HCT116 (cell line): ENCODE measurements around the gene RILPL2. TPM values are rescaled to one million over a fixed set of nuclear protein-coding genes. Genes with fewer than 3 reads are reported as not detected.

Experiments
- ATAC-seq: fragments of 200-7000 bp; cut with Tn5 transposase; 2 replicates; pipeline ENCODE4 v1.9.1; 2020; ENCODE audit warnings: mild to moderate bottlenecking, moderate library complexity
- BruUV-seq: library from RNA; stranded (reverse); fragments of 400-500 nt; replicated peaks from 2 replicates; lab custom pipeline; 2021; lab: Mats Ljungman, UMichigan
- CTCF ChIA-PET: fragments of 300-600 bp; sonication (Branson Sonifier 250); formaldehyde crosslinking; loops from one replicate; lab custom pipeline; 2021; ENCODE audit warnings: antibody characterized with exemption; lab: Charles Lee
- POLR2A ChIA-PET: fragments of 300-600, 350-600 bp; sonication (Branson Sonifier 250); formaldehyde crosslinking; loops from one replicate; lab custom pipeline; 2021; ENCODE audit warnings: antibody characterized with exemption; lab: Charles Lee
- RAD21 ChIA-PET, 2 experiments: fragments of 300-600 bp; sonication (Branson Sonifier 250); formaldehyde crosslinking; loops; one replicate each; lab custom pipeline; 2023; ENCODE audit warnings: low total read pairs in 2 of 2; ENCODE audit not compliant: uncharacterized antibody in 2 of 2, unreplicated experiment in 2 of 2, low non-redundant PET in 1 of 2; lab: Charles Lee
- DNase-seq: peaks from one replicate; pipeline ENCODE4 v3.0.0-alpha.2; 2010; ENCODE audit warnings: low read depth, low spot score
- H2AFZ ChIP-seq: fragments of 200-600 bp; shearing (Covaris generic), sonication (generic); 2 replicates; pipeline ENCODE4 v1.6.1; 2017; ENCODE audit warnings: low read depth, mixed run types, mixed read lengths, antibody characterized with exemption, low read length; ENCODE audit not compliant: poor library complexity, severe bottlenecking
- H3K27ac ChIP-seq: 2 replicates; pipeline ENCODE4 v1.5.1; 2012; ENCODE audit warnings: low read depth, low read length
- H3K27me3 ChIP-seq: fragments of 200-600 bp; sonication (generic); 2 replicates; pipeline ENCODE4 v1.6.1; 2016; ENCODE audit warnings: mixed run types, low read length, mixed read lengths; ENCODE audit not compliant: insufficient read depth
- H3K36me3 ChIP-seq, 2 experiments: fragments of 200-500 bp in 1 of 2; fragments of 200-600 bp in 1 of 2; sonication (Bioruptor generic) in 1 of 2; sonication (generic) in 1 of 2; 2 replicates each; pipeline versions ENCODE4 v1.5.1 to v1.6.1; 2014 to 2016; ENCODE audit warnings: low read length in 2 of 2, inconsistent platforms in 1 of 2, mixed read lengths in 1 of 2, mixed run types in 1 of 2; ENCODE audit not compliant: insufficient read depth in 2 of 2, control insufficient read depth in 1 of 2
- H3K4me1 ChIP-seq, 2 experiments: fragments of 200-600 bp in 1 of 2; sonication (generic) in 1 of 2; 2 replicates each; pipeline versions ENCODE4 v1.5.1 to v1.6.1; 2012 to 2017; ENCODE audit warnings: low read length in 2 of 2, inconsistent platforms in 1 of 2, mild to moderate bottlenecking in 1 of 2, mixed read lengths in 1 of 2, mixed run types in 1 of 2, moderate library complexity in 1 of 2; ENCODE audit not compliant: insufficient read depth in 2 of 2, control insufficient read depth in 1 of 2
- H3K4me2 ChIP-seq: fragments of 200-600 bp; sonication (generic); 2 replicates; pipeline ENCODE4 v1.6.1; 2017; ENCODE audit warnings: mixed run types, low read length, mixed read lengths
- H3K4me3 ChIP-seq, 2 experiments: fragments of 200-600 bp in 1 of 2; sonication (generic) in 1 of 2; replicated peaks in 1 of 2; 2 replicates each; pipeline ENCODE4 v1.5.1; 2011 to 2016; ENCODE audit warnings: low read length in 2 of 2, control low read depth in 1 of 2, low read depth in 1 of 2, mild to moderate bottlenecking in 1 of 2, mixed read lengths in 1 of 2, mixed run types in 1 of 2
- H3K79me2 ChIP-seq: fragments of 200-600 bp; sonication (generic); 2 replicates; pipeline ENCODE4 v1.6.1; 2017; ENCODE audit warnings: mild to moderate bottlenecking, mixed run types, low read length, moderate library complexity, mixed read lengths; ENCODE audit not compliant: insufficient read depth
- H3K9ac ChIP-seq: fragments of 200-600 bp; sonication (generic); 2 replicates; pipeline ENCODE4 v1.6.1; 2016; ENCODE audit warnings: low read length, mixed read lengths
- H3K9me2 ChIP-seq: fragments of 200-600 bp; sonication (generic), shearing (Covaris generic); 2 replicates; pipeline ENCODE4 v1.6.1; 2017; ENCODE audit warnings: mixed run types, mild to moderate bottlenecking, moderate library complexity; ENCODE audit not compliant: insufficient read depth
- H3K9me3 ChIP-seq, 2 experiments: fragments of 200-500 bp in 1 of 2; fragments of 200-600 bp in 1 of 2; sonication (Bioruptor generic) in 1 of 2; sonication (generic) in 1 of 2; 2 replicates each; pipeline ENCODE4 v1.6.1; 2014 to 2017; ENCODE audit warnings: low read length in 2 of 2, mixed read lengths in 2 of 2, inconsistent platforms in 1 of 2, low read depth in 1 of 2, mild to moderate bottlenecking in 1 of 2, mixed run types in 1 of 2, moderate library complexity in 1 of 2; ENCODE audit not compliant: control insufficient read depth in 1 of 2, insufficient read depth in 1 of 2
- H4K20me1 ChIP-seq: fragments of 200-600 bp; sonication (generic), shearing (Covaris generic); 2 replicates; pipeline ENCODE4 v1.6.1; 2017; ENCODE audit warnings: mixed run types, mild to moderate bottlenecking, moderate library complexity; ENCODE audit not compliant: insufficient read depth
- FOSL1 ChIP-seq: IDR thresholded peaks from 2 replicates; pipeline ENCODE4 v1.6.1; 2012; ENCODE audit warnings: low read depth
- REST ChIP-seq: IDR thresholded peaks from 2 replicates; pipeline ENCODE4 v1.6.1; 2012; ENCODE audit warnings: low read depth
- SP1 ChIP-seq: IDR thresholded peaks from 2 replicates; pipeline ENCODE4 v1.6.1; 2012; ENCODE audit warnings: low read depth
- ZBTB33 ChIP-seq: IDR thresholded peaks from 2 replicates; pipeline ENCODE4 v1.6.1; 2011; ENCODE audit warnings: mild to moderate bottlenecking, low read length, moderate library complexity; ENCODE audit not compliant: insufficient replicate concordance; ENCODE audit errors: extremely low read depth
- ZNF274 ChIP-seq: fragments of 200-500 bp; sonication (Bioruptor generic); IDR thresholded peaks from 2 replicates; pipeline ENCODE4 v1.6.1; 2014; ENCODE audit warnings: mild to moderate bottlenecking, low read depth, low read length, inconsistent platforms
- intact Hi-C: fragments of 100-400 bp; cut with micrococcal nuclease; formaldehyde crosslinking; loops from 2 replicates; pipeline ENCODE4 v1.10.0; 2022
- total RNA-seq: library from RNA; stranded (reverse); gene quantifications from one replicate; pipeline ENCODE4 v1.2.1, GENCODE V29; 2021; ENCODE audit not compliant: unreplicated experiment
- TF ChIP-seq, protein P1 (sequence below): IDR thresholded peaks from 2 replicates; pipeline ENCODE4 v1.6.1; 2012

Gene RILPL2
- total RNA-seq, 1 experiment from 2014 or later, result 2.3 TPM

DNA sequence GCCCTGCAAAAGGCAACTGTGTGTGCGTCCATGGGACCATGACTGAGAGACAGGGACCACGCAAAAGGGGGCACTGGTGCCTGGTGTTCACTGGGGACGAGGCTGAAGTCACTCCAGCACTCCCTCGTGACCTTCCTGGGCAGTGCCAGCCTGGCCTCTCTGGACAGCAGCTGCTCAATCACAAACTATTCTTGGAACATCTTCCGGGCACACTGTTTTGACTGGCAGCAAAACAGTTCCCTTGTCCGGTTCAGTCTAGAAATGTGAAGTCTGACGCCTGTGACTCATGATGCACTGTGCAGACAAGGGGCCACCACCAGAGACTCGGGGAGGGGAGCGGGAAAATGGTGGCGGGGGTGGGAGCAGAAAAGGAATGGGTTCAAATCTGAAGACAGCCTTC is 42.3 kb upstream of the RILPL2 start:
- BruUV-seq, result no TSS peak

More for the DNA sequence above, 42.3 kb upstream of the RILPL2 start:
- Histone ChIP-seq H3K27ac (no peak overlapping the region), H3K9me2 (no peaks in the 10 kb centered on the region), H3K4me1 (no peaks in the 10 kb centered on the region), H3K79me2 (no peaks in the 10 kb centered on the region), H4K20me1 (no peaks in the 10 kb centered on the region), H3K4me2 (no peak overlapping the region), H3K9me3 (no peaks in the 10 kb centered on the region), H3K4me3 (no peak overlapping the region), H3K27me3 (no peaks in the 10 kb centered on the region), H3K36me3 (no peaks in the 10 kb centered on the region; a peak in 1 of 4 replicates), H3K9ac (no peak overlapping the region), H2AFZ (no peak overlapping the region)
- CTCF ChIA-PET, result no interaction called here
- no peak for ATAC-seq
- POLR2A ChIA-PET, result no interaction called here
- TF ChIP-seq SP1 (no peak), ZNF274 (no peak), FOSL1 (no peak), ZBTB33 (no peak), REST (no peak)
- TF ChIP-seq, protein P1, sequence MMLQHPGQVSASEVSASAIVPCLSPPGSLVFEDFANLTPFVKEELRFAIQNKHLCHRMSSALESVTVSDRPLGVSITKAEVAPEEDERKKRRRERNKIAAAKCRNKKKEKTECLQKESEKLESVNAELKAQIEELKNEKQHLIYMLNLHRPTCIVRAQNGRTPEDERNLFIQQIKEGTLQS, result no peak
- DNase-seq, result no peak
- RAD21 ChIA-PET, result no interaction called here
- intact Hi-C loops, result no loop called here
